Activated CD8-positive, alpha-beta memory T cell treated with anti-CD3 and anti-CD28 coated beads, Interleukin-2, amount 50 U/mL, for 4 hours (primary cell): ENCODE data around the gene KLC4.
"Not testable (repeated sequence)": the region's sequence is repeated elsewhere in the genome, so short reads cannot be mapped to it uniquely, and the experiment has no call there.

Source experiments
- DNase-seq: peaks from one replicate; pipeline ENCODE4 v3.0.0-alpha.2; 2020

KLC4 gene

DNA sequence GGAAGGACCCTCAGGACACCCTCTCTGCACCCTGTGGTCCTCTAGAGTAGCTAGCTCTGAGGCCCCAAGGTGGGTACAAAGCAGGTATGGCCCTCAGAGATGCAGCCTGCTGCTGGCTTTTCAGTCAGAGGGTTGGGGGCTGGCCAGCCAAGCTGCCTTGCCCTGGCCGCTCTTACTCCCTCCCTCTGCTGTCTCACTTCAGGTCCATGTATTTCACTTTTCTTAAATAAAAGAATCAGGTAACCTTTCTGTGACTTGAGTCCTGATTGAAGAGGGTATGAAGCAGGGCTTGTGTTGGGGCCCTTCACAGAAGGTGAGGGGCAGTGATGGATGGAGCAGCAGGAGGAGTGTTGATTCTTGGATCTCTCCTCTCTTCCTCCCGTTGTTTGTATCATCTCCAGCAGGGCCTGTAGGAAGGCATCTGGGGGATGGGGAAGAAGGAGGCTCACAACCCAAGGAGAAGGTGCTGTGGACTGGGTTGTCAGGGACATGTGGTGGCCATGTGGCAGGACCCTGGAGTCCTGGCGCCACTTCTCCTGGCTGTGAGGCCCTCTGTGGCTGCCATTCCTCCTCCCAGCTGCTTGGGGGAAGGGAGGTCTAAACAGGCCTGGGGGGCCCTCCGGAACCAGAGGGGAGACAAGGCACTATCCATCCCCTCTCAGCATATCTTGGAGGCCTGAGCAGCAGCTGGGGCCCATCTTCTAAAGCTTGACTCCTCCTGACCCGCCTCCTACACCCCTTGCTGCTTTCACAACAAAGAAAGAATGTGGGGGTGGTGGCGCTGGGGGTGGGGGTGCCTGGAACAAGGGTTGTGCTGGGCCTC lies 15.6 kb downstream of the KLC4 start:
- no peak for DNase-seq

DNA sequence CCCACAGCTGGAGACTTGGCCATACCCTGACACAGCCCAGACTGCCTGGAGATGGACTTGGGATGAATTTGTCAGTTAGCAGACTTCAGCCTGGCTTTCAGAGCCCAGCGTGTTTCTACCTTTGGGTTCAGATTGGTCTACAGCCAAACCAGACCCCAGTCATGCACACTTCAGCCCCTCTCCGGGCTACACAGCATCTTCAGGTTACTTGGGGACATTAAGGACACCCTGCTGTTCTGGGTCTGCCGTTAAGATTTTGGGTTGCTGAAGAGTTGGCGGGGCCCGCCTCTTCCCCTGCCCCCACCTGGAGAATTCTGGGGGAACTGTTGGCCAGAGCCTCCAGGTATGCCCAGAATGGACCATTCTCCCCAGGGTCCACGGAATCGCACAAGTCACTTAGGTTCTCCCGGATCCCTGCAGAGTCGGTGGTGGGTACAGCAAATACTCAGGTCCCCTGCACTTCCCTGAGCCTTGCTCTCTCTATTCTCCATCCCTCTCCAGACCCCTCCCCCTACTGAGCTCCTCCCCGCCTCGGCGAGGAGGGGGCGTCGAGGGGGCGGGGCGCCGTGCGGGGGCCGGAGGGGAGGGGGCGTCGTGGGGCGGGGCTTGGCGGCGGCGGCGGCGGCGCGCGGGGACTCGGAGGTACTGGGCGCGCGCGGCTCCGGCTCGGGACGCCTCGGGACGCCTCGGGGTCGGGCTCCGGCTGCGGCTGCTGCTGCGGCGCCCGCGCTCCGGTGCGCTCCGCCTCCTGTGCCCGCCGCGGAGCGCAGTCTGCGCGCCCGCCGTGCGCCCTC lies 16.4 kb downstream of the KLC4 start, which contains the start of gene PTK7:
Gene PTK7 (plus strand): TSS at position 645 of the 794 bp plus-strand sequence. CDS start 175 bp downstream, outside the sequence.
- DNase-seq = no peak

DNA sequence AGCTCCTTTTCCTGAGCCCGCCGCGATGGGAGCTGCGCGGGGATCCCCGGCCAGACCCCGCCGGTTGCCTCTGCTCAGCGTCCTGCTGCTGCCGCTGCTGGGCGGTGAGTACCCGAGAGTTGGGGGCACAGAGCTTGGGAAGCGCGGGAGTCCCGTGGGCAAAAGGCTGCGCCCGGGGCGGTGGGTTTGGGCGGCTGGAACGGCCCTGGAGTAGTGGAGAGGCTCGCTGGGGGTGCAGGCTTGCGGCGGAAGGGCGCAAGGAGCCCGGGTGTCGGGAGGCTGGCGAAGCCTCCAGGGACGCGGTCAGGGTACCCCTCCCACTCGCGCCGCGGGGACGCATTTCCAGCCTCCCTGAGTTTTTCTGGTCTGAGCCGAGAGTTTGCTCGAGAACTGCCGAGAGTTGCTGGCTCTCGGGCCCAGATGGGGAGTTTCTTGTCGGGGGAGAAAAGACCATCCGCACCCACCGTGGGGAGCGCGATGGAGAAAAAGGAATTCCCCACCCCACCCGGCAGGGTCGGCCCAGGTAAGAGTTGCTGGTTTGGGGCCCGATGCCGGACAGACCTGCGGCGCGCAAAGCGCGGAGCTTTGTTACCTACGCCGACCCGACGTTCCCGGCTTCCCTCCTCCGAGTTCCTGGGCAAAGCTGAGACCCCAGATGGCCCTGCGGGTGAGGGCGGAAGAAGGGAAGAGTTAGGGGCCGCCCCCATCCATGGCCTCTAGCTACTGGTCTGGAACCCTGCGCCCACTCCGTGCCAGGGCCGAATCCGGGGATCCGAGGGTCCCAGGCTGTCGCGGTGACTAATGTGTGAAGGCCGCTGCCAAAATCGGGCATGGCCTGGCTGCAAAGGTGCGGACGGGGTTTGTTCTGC lies 17.3 kb downstream of the KLC4 start:
- DNase-seq = no peak

DNA sequence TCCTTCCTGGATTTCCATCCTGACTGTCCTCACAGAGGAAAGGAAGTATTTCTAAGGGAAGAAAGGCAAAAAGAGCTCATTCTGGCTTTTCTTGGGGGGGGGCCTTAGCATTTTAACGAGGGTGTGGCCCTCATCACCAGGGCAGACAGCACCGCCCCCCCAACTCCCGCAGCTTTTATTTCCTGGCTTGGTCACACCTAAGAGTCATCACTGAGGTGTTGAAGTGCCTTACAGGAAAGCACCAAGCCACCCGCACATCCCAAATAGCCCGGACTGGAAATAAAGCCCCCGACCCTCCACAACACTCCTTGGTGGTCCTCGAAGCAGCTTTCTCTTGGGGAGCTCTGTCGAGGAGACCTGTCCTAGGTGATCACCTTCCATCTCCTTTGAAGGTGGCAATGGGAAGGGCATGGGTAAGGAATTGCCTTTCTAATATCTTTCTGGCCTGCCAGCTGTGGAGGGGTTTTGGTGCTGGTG lies 17.9 kb downstream of the KLC4 start:
- no peak for DNase-seq

DNA sequence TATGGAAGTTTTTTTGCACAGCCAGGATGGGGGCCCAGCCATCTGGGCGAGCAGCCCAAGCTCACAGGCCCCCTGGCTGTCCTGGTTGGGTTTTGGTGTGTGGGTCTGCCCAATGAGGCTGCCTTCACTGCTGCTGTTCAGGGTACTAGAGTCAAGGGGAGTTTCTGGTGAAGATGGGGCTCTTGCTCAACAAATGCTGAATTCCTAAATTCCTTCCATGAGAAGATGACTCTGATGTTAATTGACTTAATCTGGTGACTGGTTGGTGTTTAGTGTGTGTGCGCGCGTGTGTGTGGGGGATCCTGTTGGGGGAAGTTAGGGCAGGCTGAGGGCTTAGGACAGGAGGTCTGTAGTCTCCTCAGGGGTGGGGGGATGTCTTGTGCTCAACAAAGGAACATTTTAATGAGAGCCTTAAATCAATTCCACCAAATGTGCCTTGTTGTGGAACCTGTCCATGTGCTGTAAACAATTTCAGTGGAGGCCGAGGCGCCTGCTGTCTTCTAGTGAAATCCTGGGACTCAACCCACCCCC lies 18.6 kb downstream of the KLC4 start:
- no peak for DNase-seq

DNA sequence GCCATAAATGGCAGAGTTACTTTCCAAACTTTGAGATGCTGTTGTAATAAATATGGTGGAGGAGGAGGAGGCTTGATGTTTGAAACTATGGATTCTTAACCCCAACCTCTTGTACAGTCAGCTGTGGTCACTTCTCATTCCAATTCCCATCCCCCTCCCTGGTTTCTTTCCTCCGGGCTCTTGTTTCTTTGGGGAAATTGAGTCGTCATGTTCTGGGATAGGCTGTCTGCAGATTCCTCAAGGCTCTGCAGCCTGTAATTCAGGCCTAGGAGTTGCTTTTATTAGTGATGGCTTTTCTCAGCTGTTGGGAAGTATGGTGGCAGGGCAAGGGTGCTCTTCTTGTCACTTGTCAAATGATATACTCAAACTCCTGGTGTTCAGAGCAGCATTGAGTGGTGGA lies 19.3 kb downstream of the KLC4 start:
- no peak for DNase-seq

DNA sequence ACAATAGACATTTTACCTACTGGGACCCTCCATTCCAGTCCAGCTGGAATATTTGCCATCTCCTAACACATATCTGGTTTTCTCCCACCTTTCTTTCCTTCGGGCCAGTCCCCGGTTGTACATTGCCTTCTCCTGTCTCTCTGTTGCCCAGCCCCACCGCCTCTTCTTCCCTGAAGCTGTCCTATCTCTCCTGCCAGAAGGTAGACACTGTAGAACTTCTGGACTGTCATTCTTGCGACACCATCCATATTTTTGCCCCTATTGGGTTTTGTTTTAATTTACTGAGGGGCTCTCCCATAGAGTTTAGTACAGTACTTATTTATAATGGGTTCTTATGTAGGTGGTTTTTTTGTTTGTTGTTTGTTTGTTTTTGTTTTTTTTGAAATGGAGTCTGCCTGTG lies 21.6 kb downstream of the KLC4 start:
- DNase-seq = no peak

DNA sequence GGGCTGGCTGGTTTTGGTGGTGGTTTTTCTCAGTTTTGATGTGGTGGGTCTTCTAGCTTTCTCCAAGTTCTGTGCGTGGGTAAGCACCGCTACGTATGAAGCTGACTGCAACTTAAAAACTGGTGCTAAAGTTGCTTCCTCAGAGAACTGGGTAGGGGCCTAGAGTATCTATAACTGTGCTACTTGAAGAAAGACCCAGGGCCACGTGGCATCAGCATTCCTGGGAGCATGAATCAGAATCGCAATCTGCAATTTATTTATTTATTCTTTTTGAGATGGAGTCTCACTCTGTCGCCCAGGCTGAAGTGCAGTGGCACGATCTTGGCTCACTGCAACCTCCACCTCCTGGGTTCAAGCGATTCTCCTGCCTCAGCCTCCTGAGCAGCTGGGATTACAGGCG lies 22.5 kb downstream of the KLC4 start:
- not testable (repeated sequence) for DNase-seq

DNA sequence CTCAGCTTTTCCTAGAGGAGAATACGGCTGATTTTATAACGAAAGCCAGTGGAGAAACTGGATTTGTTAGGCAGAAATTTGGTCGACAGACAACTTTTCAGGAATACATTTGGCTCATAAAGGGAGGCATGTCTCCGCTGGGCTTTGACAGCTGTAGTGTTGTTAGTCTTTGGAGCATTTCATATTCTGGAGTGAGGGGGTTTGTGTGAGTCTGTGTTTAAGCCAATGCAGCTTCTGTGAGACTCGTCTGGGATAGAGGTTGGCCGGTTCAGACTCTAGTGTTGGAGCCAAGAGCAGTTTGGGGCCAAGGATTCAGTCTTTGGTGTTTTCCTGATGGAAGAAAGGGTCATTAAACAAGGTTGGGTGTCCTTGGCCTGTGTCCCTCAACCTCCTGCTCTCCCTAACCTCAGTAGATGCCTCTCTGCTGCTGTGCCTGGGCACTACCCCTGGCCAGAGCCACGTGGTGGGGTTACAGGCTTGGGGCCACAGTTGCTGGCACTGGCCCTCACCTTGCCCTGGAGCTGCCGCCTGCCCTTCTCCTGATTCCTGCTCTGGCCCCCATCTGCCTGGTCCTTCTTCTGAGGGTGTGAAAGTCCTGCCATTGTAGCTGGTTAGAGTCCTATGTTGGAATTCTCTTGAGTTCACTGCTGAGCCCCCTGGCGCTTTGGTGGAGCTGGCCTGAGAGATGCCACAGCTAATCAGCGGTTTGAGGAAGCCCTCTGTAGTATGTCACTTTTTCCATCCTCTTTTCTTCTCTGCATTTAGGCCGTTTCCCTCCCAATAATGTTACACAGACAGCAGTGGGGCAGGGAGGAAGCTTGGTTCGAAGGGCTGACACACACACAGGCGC lies 23.6 kb downstream of the KLC4 start:
- DNase-seq = no peak

DNA sequence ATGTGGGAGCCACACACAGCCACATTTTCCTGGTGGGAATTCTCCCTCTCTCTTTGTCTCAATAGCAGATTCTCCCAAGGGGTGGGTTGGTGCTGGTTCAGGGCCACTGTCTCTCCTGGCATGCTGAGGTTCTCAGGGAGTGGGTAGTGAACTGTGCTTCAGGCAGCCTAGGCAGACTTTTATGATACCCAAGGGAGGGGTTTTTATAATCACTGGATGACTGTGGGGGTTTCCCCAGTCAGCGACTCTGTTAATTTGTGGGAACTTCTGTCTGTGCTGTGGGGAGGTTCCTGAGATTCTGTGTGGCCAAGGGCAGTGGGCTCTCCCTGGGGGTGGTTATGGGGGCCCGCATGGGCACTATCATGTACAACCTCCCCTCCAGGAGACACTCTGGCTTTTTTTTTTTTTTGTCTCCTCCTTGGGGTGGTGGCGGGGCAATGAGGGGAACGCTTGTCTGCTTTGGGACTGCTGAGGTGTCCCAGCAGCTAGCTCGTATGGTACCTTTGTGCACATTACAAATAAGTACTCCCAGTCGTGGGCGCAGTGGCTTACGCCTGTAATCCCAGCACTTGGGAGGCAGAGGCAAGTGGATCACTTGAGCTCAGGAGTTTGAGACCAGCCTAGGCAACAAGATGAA lies 26.7 kb downstream of the KLC4 start:
- no peak for DNase-seq

DNA sequence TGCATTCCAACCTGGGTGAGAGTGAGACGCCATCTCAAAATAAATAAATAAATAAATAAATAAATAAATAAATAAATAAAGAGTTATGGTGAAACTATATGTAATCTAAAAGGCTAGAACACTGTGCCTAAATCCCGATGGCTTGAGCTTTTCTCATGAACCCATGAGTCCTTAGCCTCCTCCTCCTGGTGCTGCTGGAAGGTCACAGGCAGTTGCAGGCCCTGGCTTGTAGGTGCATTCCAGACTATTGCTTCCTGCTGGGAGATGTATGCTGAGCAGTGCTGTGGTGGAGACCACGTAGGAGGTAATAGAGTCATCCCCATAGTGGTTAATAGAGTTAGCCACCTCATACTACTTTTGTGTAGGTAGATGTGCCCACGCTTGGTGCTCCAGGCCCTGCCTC lies 29.2 kb downstream of the KLC4 start:
- no peak for DNase-seq

DNA sequence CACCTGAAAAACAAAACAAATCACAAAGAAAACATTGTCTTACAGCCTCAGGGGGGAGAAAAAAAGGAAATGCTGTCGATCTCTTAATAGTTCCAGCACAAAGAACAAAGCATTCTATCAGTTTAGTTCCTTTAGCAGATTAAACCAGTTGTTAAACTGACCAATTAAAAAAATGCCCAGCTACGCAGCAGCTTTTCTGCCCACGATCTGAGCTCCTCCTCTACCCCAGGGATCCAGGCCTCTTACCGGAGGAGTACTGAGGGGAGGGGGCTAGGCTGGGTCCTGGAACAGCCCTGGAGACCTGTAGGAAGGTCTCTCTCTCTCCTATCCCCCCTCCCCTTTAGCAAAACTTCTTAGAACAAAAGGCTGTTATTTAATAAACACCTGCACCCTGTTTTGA lies 30.0 kb downstream of the KLC4 start:
- DNase-seq = no peak

DNA sequence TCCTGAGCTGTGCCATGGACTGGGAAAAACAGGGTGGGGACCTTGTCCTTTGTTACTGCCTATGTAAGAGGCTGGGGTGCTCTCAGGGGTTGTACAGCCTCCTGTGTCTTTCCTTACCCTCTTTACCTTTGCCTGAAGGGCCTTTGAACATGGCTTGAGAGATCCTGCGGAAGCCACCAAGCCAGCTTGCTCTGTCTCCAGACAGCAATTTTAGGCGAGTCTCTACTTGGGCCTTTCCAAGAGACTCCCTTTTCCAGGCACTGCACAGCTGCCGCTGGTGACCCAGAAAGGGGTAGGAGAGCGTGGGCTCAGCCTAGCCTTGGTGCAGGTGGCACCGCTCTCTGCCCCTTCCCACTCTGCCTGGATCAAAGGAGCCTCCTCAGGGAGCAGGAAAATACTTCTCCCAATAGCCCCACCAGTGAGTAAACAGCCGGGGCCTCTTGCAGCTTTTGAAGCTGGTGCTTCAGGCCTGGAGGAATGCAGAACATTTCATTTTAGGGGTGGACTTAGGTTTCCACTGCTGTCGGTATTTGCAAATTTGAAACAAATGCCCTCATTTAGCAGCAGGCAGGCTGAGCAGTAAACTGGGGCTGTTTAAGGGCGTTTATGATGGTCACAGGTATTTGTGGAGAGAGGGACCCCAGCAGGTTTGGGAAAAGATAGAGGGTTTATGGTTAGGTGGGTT lies 30.6 kb downstream of the KLC4 start:
- DNase-seq = no peak

DNA sequence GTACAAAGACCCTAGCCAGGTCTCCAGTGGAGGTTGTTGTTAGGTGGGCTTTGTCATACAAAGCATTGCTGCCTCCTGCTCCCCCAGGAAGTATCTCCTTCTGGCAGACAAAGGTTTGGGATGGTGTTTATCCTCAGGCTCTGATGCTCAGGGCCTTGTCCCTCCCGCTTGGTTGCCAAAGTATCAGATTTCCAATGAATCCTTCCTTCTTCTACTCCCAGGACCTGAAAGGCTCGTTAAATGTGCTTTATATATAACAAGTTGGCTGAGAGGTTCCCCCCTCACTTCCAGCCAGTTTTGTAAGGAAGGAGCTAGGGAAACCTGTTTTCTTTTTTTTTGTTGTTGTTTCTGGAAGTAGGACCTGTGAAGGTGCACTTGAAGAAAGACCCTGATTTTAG lies 31.1 kb downstream of the KLC4 start:
- DNase-seq = no peak

DNA sequence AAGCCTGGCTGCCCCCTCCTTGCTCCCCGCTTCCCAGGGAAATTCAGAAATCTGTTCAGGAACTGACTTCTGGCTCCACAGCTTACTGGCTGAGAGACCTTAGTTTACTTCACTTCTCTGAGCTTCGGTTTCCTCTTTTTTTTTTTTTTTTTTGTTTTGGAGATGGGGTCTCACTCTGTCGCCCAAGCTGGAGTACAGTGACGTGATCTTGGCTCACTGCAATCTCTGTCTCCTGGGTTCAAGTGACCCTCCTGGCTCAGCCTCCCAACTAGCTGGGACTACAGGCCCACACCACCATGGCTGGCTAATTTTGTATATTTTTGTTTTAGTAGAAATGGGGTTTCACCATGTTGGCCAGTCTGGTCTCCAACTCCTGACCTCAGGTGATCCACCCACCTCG lies 31.6 kb downstream of the KLC4 start:
- no peak for DNase-seq

DNA sequence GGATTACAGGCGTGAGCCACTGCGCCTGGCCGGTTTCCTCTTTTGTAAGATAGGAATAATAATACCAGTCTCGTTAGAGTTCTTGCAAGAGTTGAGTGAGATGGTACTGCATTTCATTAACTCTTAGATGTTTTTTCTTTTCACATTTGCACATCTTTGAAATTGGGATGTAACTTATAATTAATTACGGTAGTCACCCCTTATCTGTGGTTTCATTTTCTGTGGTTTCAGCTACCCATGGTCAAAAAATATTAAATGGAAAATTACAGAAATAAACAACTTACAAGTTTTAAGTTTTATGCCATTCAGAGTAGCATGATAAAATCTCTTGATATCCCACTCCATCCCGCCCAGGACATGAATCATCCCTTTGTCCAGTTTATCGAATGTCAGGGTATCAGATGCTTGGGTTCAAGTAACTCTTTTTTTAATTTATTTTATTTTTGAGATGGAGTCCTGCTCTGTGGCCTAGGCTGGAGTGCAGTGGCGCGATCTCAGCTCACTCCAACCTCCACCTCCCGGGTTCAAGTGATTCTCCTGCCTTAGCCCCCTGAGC lies 32.1 kb downstream of the KLC4 start:
- DNase-seq = no peak

DNA sequence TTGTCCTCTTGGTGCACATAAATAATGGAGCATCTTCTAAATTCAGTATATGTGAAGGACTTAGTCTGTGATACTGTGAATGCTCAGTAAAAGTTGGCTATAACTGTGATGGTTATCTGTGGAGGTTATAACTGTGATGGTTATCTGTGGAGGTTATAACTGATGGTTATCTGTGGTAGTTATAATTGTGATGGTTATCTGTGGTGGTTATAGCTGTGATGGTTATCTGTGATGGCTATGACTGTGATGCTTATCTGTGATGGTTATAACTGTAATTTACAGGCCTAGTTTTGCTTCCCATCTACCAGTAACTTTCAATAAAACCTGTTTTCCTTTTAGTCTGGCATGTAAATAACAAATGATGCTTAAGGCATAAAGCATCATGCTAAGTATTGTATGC lies 33.2 kb downstream of the KLC4 start:
- no peak for DNase-seq

DNA sequence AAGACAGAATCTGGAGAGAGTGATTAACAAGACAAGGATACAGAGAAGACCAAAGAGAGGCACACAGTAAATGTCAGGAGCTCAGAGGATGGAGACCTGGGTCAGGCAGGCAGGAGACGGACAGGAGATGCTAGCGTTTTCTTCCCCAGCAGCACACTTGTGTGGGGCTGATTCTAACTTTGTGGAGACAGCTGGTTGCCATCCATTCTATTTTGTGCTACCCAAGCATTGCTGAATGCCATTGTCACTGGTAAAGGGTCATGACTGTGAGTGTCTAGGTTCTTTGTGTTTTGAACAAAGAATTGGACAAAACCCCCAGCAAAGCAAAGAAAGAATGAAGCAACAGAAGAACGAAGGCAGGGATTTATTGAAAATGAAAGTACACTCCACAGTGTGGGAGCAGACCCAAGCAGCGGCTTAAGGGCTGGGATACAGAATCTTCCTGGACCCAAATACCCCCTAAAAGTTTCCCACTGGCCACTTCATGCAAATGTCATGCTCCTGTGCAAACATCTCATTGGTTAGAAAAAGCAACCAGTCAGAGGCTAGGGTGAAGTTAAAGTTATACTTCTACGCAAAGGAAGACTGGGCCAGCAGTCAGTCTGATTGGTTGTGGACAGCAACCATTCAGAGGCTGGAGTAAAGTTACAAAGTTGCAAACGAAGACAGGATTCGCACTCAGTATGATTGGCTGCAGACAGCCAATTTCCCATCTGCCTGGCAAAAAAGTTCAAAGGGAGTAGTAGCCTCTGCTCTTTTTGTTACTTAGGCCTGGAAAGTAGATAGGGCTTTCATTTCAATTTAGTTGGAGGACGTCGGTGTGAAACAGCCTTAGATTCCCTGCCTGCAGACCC lies 34.2 kb downstream of the KLC4 start:
- no peak for DNase-seq

DNA sequence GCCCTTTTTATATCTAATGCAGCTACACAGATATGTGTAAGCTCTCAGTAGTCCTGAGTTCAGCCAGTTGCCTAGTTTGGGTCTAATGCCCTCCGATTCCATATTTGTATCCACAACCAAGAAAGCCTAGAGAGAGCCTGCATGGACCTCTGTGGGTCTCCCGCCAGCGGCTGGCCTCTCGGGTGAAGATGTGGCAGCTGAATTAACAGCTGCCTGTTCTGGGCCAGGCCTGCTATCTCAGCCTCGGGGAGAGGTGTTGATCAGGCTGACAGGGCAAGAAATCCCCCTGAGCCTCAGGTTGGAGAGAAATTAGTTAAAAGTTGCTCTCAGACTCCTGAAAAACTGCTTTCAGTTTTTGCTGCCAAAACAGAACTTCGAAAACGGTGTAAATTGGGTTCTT lies 36.5 kb downstream of the KLC4 start:
- DNase-seq = no peak
